HG03378 (cell line): ENCODE measurements around the gene MMS19.
"Not testable (repeated sequence)": the region's sequence is repeated elsewhere in the genome, so short reads cannot be mapped to it uniquely, and the experiment has no call there.

Experiments used
- ATAC-seq: cut with Tn5 transposase; IDR thresholded peaks from one replicate; pipeline ENCODE4 v1.9.1; 2021; ENCODE audit warnings: mild to moderate bottlenecking, moderate library complexity; ENCODE audit not compliant: unreplicated experiment

Gene MMS19

GRCh38 chr10:97506199-97506991 lies 8.2 kb upstream of the MMS19 start:
- ATAC-seq, result no peak

GRCh38 chr10:97505152-97505551 lies 6.9 kb upstream of the MMS19 start:
- ATAC-seq, result no peak

DNA sequence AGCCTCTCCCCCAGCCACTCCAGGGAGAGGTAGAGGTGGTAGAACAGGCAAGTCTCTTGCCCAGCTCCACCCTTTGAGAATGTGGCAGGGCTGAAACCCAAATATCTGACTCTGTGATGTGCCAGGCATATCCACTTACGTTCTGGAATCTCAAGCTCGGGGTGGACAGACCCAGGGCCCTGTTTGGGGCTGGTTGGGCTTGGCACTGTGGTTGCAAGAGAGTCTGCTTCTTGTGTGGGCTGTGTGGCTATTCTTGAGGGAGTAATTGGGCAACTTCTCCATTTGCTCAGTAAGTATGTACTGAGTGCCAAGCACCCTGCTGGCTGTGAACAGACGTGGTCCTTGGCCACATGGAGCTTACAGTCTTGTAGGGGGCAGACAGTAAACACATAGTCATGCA lies 5.2 kb upstream of the MMS19 start:
- ATAC-seq, result no peak

GRCh38 chr10:97502916-97503315 lies 4.7 kb upstream of the MMS19 start:
- no peak for ATAC-seq

- ATAC-seq, result no peak
Observed at GRCh38 chr10:97500297-97500575, 2.0 kb upstream of the MMS19 start.

DNA sequence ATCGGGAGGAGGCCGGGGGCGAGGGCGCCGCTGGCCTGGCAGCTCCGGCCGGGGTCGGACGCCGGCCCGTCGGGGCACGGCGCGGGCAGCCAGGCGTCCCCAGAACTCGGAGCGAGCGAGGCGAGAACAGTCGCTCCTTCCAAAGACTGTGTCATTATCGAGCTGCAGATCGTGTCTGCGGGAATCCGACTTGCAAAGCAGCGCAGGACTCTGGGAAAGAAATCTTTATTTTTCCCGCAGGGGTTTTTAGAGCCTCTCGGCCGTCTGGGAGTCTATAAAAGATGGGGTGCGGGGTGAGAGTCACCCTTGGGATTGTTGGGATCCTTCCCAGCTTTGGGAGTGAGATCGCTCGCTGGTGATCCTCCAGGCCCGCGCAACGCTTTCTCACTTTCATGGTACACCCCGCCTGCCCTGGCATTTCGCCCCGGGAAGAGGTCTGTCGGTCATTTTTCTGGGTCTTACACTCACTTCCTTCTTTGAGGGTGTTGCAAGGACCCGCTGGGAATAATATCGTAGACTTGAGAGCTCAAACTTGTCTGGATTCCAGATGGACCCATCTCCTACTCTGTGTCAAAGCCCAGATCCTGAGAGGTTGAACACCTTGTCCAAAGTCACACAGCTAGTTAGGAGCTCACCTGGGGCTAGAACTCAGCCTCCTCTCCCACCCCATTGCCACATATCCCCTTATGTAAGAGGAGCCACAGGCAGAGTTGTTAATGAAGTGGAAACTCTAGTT lies 1.5 kb upstream of the MMS19 start:
- ATAC-seq, result no peak

GRCh38 chr10:97498841-97499560 lies 779 bp upstream of the MMS19 start, which contains the start of gene UBTD1:
Gene UBTD1 (plus strand): TSS chr10:97498924. CDS start chr10:97499204, 280 bp downstream.
- peak; percentile 4 for ATAC-seq

DNA sequence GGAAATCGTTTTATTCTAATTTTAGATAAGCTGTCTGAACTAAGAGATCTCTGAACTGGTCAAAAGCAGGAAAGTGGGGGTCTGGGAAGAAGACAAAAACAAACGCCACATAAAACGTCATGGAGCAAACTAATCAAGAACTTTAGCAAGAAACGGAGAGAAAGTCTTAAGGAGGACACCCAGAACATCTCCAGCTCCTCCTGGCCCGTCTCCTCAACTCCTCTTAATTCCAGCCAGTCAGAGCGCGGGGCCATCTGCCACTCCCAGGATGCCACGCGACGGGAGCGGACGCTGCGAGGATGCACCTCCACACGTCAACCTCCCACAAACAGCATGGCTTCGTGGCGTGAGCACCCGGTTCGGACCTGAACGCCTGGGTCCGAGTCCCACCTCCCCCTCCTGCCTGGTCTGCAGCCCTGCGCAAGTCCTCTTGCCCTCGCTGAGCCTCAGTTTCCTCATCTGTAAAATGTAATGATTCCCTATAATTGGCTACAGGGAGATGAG lies 598 bp downstream of the MMS19 start:
- no peak for ATAC-seq

DNA sequence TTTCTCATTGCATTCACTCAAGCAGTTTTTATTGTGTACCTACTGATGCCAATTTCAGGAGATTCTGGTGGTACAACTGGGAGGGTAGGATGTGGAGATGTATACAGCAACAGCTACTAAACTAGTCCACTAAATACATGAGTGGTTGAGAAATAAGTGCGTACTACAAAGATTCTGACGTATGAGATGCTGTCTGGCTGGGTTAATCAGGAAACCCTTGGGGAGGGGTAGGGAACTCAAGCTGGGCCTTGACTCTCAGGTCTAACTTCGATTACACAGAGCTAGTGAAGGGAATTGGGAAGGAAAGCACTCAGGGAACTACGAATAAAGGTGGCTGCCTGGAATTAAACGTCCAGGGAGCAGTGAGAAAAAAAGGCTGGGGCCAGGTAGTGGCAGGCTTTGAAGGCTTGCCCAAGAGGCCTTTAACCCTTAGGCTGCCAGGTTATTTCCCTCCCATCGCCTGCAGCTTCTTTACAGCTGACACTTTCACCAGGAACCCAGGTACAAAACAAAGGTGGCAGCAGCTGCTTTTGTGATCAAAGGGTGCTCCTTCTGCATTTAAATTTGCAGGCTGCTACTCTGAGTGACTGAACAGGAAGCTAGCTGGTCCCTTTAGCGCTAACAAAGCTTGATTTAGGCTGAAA lies 3.2 kb downstream of the MMS19 start:
- ATAC-seq, result no peak

DNA sequence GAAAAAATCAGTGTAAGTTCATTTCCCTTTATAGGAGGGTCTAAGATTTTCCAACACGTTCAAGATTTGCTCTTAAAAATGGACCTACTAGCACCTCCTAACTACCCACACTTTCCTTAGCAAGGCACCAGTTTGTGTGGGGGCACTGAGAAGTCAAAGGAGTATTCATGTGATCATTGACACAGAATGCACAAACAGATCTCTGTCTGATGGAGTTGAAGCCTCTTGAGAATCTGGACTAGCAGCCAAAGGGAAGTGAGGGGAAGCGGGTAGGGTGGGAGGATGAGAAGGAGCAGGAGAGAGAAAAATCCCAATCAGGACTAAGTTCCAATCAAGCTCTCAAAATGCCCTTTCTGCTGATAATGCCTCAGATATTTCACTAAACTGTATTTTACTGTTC lies 4.1 kb downstream of the MMS19 start:
- ATAC-seq, result no peak

- ATAC-seq, result no peak
Observed at GRCh38 chr10:97490592-97490991, 7.6 kb downstream of the MMS19 start.

GRCh38 chr10:97485647-97486281 lies 12.5 kb downstream of the MMS19 start:
- no peak for ATAC-seq

DNA sequence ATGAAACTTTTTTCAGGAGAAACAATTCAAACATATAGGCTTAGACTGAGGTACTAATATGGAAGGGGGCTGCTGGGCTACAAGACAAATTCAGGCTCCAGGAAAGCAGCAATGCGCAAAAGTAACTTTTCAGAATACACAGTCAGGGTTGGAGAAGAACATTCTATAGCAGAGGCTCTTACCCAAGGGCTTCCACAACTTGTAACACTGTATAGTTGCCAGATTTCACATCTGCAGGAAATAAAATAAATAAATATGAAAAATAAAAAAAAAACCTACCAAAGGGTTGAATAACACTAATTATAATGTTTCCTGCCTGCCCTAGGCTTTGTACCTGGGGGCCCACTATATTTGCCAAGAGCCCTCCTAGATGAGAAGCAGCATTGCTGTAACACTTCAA lies 14.3 kb downstream of the MMS19 start:
- no peak for ATAC-seq

GRCh38 chr10:97483506-97483905 lies 14.7 kb downstream of the MMS19 start:
- no peak for ATAC-seq

- no peak for ATAC-seq
Observed at GRCh38 chr10:97482381-97482780, 15.8 kb downstream of the MMS19 start.

DNA sequence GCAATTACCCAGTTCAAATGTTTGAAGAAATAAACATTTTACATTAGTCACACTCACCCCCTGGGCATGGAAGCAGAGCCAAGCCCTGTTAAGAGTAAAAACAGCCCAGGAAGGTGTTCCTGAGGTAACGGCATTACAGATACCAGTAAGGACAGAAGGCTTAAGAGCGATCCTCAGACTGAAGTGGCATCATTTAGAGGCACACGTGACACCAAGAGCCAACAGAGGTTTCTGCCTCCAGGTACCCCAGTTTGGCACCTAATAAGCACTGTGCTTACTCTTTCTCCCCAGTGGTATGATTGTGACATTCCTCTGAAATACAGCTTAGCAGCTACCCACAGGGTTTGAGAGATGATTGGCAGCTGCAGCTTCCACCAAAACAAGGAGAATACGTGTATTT lies 17.2 kb downstream of the MMS19 start:
- no peak for ATAC-seq

GRCh38 chr10:97479939-97480338 lies 18.3 kb downstream of the MMS19 start:
- no peak for ATAC-seq

DNA sequence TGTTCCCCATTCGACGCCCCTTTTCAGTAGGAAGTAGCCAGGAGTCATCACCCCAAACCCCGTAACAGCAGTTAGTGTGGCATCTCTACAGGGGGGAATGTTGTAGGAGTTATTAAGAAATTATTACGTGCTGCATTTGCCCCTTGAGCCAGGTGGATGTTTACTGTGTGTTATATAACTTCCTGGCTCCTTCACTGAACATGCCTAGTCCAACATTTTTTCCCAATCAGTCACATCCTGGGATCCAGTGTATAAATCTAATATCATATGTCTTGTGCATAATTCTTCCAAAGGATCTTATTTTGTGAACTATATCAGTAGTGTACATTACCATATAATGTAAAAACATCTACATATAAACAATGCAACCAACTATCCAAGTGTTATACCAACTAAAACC lies 18.8 kb downstream of the MMS19 start:
- not testable (repeated sequence) for ATAC-seq

- ATAC-seq, result no peak
Observed at GRCh38 chr10:97475936-97476594, 22.2 kb downstream of the MMS19 start.

- no peak for ATAC-seq
Observed at GRCh38 chr10:97474918-97475317, 23.3 kb downstream of the MMS19 start.
